HG03571 (cell line): ENCODE results near the gene KRTAP25-1.

Experiments used
- ATAC-seq: cut with Tn5 transposase; IDR thresholded peaks from one replicate; pipeline ENCODE4 v1.9.1; 2021; ENCODE audit not compliant: unreplicated experiment

The KRTAP25-1 gene

GRCh38 chr21:30249936-30250335 is 39.4 kb downstream of the KRTAP25-1 start:
- ATAC-seq: no peak

GRCh38 chr21:30248844-30249243 is 40.5 kb downstream of the KRTAP25-1 start:
- ATAC-seq: no peak

- no peak for ATAC-seq
Observed at GRCh38 chr21:30245061-30245460, 44.3 kb downstream of the KRTAP25-1 start.

- ATAC-seq: no peak
Observed at GRCh38 chr21:30243691-30244090, 45.6 kb downstream of the KRTAP25-1 start.

- ATAC-seq: no peak
Observed at GRCh38 chr21:30240661-30241060, 48.7 kb downstream of the KRTAP25-1 start.
